NCI-H2081 (cell line): ENCODE measurements around the gene JAZF1.

Source experiments
- DNase-seq, 2 experiments: peaks; one replicate each; lab custom pipeline; 2025; lab: John Stamatoyannopoulos, UW

Gene JAZF1

GRCh38 chr7:28191751-28192150 lies 11.2 kb upstream of the JAZF1 start:
- DNase-seq = no peak

- no peak for DNase-seq
Measured at GRCh38 chr7:28191184-28191583, 10.6 kb upstream of the JAZF1 start.

- no peak for DNase-seq
Measured at GRCh38 chr7:28190077-28190710, 9.6 kb upstream of the JAZF1 start.

DNA sequence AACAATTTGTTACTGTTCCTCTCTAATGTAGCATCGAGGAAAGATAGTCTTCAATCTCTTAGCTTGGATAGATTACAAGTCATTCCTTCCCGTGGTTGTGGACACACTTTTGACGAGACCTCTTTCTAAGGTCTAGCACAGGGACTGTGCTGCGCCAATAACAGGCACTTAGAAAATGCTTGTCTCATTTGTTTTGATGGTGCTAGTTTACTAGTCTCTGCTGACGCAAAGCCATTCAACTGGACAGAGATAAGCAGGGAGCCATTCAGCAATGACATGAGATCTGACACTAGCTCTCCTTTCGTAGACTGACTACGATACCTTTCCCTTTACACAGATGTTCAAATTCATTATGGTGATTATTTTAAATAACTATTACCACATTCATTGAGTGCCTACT lies 6.4 kb upstream of the JAZF1 start:
- DNase-seq = no peak

DNA sequence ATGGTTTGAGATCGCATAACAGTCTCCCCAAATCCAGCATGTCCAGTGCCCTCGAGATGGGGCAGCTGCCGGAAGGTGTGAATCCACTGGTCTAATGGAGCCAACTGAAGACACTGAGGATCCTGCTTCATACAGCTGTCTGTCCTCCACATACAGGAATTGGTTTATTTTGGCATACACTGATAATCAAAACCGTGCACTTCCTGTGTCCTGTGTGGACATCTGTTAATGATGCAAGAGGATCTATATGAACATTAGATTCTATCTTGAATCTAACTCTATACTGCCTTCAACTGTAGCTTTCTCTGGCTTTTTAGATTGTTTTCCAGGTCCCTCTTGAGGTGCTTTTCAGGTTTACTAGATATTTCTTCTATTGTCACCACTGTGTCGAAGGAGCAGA lies 3.0 kb upstream of the JAZF1 start:
- DNase-seq = peak in 1 of 2 experiments; percentile 10

GRCh38 chr7:28182071-28182471 lies 1.5 kb upstream of the JAZF1 start:
- no peak for DNase-seq

DNA sequence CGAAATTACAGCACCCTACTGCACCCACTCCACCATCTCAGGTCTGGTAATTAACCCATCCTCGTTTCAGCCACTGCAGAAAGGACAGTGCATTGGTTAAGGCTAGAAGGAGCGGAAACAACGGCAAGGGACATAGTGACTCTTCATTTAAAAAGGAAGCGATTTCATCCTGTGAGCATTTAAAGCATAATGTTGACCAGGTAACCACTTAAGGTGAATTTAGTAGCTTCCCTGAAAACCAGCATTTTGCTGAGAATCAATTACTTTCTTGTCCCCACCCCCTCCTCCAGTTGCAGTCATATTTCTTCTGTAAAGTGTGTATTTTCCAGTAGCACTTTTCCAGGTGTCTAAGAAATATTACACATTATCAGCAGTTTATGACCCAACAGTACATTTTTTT lies 821 bp upstream of the JAZF1 start:
- no peak for DNase-seq

DNA sequence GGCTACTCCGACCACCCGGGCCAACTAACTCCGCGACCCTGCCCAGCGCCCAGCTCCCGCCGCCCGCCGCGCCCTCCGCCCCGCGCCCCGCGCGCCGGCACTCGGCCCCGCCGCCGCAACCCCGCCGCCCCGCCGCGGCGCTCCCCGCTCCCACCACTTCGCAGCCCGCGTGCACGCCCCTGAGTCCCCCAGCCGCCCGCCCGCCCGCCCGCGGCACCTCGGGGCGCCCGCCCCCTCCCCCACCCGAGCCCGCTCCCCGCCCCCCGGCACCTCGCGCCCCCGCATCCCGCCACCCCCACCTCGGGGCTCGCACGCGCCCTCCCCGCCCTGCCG lies 598 bp downstream of the JAZF1 start:
- DNase-seq = no peak

DNA sequence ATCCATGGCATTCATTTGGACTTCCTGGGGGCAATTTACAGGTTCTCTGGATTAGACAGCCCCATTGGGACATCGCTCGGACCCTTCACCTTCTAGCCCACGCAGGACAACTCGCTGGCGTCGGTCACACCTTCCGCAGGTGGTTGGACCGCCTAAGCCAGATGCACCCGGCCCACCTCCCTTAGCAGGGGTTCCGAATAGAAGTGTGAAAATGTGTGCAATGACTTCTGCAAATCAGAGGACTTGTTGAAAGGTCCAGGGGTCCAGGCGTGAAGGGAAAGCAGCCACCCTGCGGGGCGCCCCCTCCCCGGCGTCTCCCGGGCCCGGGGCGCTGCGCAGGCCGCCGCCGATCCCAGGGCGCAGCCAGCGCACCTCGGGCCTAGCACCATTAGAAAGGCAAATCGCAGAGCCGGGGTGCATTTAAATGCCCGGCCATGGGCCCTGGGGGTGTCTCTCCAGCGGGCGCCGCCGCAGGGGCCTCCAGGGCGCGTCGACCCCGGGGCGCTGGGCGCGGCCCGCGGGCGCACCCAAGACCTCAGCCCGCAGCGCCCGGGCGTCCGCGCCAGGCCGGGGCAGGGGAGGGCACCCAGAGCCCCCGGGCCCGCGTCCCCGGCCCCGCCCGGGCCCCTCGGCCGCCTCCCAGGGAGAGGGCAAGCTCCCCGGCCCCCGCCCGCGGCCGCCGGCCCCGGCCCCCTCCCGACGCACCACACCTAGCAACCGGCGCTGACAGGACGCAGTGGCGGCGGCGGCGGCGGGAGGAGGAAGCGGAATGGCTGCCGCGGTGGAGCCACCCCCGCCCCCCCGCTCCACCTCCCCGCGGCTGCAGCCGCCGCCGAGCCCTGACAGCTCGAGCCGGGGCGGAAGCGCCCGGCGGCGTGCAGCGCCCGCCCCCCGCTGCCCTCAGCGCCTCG lies 1.2 kb downstream of the JAZF1 start:
- DNase-seq = peak; percentile 66 to 84

DNA sequence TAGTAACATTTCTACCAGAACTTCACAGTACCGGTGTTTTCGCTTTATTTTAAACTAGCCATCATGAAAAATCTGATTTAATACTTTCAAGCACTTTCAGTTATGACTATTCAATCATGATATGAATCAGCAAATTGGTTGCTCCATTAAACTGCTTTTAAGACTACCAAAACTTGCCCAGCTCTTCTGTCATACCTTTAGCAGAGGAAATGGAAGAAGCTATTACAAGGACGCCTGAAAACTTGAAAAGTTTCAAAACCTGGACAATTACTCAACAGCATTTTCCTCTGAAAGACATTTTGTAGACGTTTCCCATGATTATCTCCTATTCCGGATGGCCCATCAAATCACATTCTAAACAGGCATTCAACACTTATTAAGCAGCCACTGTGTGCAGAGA lies 2.0 kb downstream of the JAZF1 start:
- no peak for DNase-seq

DNA sequence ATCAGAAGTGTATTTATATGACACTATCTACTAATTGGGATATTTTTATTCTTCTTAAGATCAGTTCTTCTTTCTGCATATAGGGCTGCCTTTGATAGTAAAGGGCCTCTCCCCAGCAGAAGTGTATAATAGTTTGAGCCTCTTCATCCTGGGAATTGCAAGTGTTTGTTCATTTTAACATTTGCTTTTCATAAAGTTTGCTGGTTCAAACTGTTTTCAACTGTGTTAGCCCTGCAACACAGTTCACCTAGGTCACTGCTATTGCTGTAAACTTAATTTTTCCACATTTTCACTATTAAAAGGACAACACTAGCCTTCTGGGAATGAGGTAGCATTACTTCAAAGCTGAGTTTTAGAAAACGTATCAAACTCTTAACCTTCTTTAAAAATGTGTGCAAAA lies 2.8 kb downstream of the JAZF1 start:
- DNase-seq = no peak

GRCh38 chr7:28176645-28177044 lies 4.0 kb downstream of the JAZF1 start:
- no peak for DNase-seq

- DNase-seq = no peak
Measured at GRCh38 chr7:28176174-28176573, 4.4 kb downstream of the JAZF1 start.

DNA sequence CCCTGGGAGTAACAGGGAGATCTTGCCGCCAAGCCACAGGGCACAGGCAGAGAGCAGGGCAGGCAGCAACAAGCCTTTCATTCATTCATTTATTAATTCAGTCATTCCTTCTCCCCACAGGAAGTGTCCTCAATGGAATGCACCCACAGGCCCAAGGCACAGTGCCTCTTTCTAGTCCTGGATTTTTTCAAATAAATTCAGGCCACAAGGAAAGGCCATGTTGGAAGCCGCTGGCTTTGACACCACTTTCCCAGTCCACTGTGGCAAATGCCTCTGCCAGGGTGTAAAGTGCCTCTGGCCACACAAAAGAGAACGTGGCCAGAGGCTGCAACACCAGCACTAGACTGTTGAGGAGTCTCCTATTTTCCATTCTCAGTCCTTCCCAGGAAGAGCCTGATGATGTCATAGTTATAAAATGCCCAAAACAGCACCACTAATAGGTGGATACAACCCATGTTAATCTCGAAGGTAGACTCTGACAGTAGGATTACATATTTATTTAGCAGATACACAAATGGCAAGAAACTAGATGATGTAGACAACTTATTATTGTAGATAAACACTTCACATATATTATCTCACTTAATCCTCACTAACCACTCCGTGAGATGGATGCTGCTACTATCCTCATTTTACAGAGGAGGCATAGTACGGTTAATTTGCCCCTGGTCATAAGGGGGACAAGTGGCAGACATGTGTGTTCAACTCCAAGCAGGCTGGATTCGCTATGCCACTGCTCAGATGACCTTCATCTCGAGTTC lies 5.5 kb downstream of the JAZF1 start:
- DNase-seq = no peak

DNA sequence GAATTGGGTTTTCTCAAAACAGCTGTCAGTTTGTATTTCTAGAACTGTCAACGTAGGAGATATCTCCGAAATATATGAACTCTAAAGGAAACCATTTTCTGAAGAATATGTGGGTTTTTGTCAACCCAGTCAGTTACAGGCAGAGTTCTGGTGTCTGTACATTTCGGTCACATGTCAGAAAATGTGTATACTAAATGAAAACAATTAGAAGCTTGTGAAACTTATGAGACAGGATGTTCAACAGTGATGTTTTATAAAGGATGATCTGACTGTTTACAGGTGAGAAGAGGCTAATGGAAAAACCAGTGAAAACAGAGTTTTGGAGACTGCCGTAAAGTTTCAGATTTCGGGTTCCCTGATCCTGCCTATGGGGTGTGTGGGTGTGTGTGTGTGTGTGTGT lies 6.2 kb downstream of the JAZF1 start:
- DNase-seq = no peak

DNA sequence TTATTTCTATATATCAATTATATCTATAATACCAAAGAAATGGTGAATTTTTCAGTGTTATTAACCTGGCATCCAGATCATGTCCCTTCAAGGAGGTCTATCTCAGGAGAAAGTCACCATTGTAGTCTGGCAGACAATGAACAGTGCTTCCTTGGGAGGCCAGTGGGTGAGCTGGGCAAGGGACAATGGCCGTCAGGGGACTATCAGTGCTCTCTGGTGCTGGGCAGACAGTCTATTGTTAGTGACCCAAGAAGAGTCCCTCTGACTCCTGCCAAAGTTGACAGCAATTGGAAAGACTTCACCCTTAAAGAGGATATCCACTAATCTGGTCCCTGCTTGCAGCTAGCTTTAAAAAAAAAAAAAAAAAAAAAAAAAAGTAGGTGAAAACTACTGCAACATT lies 7.1 kb downstream of the JAZF1 start:
- DNase-seq = no peak

GRCh38 chr7:28172958-28173357 lies 7.6 kb downstream of the JAZF1 start:
- no peak for DNase-seq

DNA sequence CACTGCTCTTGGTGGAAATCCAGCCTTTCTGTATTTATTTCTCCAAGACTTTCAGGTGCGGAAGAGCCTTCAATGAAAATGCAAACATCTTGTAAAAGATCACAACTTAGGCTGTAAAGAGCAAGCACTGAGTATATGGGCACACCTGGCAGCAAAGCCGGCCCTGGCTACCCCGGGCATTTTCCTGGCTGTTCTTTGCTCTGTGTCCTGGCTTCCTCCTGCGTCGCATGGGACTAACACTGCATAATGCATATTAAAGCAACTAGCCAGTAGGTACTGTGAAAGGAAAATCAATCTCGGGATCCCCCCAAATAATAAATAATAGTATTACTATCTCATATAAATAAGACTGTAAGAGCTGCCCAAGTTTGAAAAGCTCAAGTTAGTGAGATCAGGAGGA lies 9.9 kb downstream of the JAZF1 start:
- no peak for DNase-seq

DNA sequence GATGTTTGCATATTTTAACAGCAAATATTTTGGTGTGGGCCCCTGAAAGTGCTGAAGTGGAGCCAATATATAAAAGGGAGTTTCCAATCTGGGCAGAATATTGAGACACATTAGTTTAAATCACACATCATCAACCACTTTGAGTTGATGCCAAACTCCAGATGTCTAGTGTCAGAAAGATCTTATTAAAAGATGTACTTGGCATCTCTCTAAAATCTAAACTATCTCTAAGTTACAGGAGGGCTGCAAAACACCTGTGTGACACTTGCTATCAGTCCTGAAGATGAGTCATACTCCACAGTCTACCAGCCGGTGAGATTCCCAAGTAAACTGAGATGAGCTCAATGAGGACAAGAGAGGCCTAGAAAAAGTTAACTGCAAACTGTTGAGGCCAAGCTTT lies 11.4 kb downstream of the JAZF1 start:
- DNase-seq = no peak

DNA sequence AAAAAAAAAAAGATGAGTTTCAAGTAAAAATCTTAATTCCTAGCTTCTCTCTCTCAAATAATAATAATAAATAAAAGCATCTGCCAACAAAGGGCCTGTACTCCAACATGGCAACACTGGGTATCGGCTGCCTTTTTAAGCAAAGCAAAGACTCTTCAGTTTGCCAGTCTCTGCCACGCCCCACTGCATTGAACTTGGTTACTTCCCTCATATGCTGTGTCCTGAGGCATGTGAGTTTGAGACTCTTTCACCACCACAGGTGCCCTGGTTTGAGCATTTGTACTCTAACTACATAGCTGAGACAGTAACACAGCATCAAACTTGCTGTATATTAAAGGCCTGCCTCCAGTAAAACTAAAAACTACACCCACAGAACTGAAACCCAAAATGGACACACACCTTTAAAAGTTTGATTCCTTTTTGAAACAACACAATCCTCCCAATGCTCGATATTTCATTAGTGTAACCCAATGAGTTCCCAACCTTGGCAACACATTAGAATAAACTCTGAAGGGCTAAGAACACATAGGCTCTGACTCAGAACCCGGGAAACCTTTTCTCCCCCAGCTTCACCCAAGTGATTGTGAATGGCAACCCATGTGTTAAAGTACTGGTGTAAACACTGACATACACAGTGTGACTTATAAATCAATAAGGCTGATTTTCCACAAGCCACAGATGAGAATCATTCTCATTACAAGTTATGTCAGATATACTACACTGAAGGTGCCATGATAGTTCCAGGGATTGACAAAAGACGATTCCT lies 12.0 kb downstream of the JAZF1 start:
- no peak for DNase-seq

GRCh38 chr7:28166982-28167715 lies 13.4 kb downstream of the JAZF1 start:
- no peak for DNase-seq
